NCI-H460 (cell line): ENCODE measurements around the gene HOXD9. TPM values are rescaled to one million over a fixed set of nuclear protein-coding genes. Genes with fewer than 3 reads are reported as not detected.

Source experiments
- DNase-seq: peaks from one replicate; pipeline ENCODE4 v3.0.0-alpha.2; 2016; ENCODE audit warnings: low read depth; ENCODE audit errors: extremely low read depth
- polyA plus RNA-seq: library from polyadenylated mRNA; depleted of rRNA; stranded (reverse); fragments of >200 nt; gene quantifications from 2 replicates; pipeline ENCODE4 v1.2.3, GENCODE V29; 2014; cell fraction: nucleus; rRNA removed
- total RNA-seq: library from RNA; depleted of rRNA; stranded (reverse); fragments of >200 nt; shearing (Covaris generic); gene quantifications from 2 replicates; pipeline ENCODE4 v1.2.3, GENCODE V29; 2014; rRNA removed

HOXD9 gene
- total RNA-seq, result not detected in 2 replicates
- polyA plus RNA-seq, result not detected in 2 replicates

- no peak for DNase-seq
Measured at GRCh38 chr2:176122683-176123410, at the start of gene HOXD9. Gene HOXD9, plus strand, starts transcription at chr2:176122719. Its CDS starts 50 bp downstream, at chr2:176122769.

- DNase-seq, result no peak
Measured at GRCh38 chr2:176072951-176073904, 49.3 kb upstream of the HOXD9 start.

- DNase-seq, result no peak
Measured at GRCh38 chr2:176074919-176075425, 47.5 kb upstream of the HOXD9 start.

DNA sequence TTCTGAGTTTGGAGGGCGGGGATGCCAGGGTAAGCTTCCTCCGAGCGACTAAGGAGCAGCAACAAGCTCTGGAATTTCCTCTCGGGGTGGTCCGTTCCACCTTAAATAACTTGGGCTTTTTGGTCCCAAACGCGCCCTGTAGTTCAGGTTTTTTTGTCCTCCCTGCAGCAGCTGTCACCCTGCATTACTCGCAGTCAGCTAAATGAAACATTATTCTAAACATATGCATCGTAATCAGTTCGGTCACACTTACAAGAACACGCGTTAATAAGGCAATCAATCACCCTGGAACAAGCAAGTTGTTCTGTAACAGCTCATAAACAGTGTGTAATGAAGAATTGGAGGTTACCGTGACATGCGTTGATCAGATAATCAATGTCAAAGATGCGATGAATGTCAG, 47.0 kb upstream of the HOXD9 start:
- no peak for DNase-seq

GRCh38 chr2:176076063-176076462, 46.5 kb upstream of the HOXD9 start:
- no peak for DNase-seq

DNA sequence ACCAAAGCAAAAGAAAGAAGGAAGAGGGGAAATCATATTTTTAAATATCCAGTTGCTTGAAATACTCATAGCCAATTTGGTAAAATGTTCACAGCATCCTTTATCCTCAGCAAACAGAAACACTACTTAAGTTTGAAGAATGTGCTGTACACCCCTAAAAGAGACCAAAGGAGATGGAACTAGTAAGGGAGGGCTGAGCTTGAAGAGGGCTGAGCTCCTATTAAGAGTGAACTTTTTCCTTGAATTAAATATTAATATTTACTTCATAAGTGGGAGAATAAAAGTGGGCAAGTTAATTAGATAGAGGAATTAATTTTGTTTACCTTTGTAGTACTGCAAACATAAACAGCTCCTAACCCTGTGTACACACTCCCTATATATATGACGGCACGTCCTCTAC, 45.7 kb upstream of the HOXD9 start:
- no peak for DNase-seq

GRCh38 chr2:176078541-176079284, 43.8 kb upstream of the HOXD9 start:
- no peak for DNase-seq

DNA sequence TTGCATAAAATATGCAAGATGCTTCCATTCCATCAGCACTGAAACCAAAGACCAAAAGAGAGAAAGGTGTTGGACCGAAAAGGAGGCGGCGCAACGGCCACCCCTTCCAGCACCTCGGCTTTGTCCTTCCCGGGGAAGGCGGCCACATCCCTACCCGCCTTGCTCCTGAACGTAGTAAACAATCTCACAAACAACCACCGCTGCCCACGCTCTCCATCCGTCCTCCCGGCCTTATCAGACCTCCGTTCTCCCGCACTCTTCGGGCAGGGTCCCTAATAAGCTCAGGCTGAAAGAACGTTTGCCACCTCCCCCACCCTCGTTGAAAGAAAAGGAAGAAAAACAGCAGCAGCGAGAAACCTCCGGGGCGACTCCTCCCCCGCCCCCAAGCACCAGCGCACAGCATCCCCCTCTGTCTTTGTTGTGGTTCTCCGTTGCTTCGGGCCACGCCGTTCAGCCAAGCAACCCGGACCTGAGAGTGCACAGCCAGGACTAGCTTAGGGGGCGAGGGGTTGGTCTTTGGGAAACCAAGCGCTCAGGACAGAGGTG, 43.2 kb upstream of the HOXD9 start:
- no peak for DNase-seq

DNA sequence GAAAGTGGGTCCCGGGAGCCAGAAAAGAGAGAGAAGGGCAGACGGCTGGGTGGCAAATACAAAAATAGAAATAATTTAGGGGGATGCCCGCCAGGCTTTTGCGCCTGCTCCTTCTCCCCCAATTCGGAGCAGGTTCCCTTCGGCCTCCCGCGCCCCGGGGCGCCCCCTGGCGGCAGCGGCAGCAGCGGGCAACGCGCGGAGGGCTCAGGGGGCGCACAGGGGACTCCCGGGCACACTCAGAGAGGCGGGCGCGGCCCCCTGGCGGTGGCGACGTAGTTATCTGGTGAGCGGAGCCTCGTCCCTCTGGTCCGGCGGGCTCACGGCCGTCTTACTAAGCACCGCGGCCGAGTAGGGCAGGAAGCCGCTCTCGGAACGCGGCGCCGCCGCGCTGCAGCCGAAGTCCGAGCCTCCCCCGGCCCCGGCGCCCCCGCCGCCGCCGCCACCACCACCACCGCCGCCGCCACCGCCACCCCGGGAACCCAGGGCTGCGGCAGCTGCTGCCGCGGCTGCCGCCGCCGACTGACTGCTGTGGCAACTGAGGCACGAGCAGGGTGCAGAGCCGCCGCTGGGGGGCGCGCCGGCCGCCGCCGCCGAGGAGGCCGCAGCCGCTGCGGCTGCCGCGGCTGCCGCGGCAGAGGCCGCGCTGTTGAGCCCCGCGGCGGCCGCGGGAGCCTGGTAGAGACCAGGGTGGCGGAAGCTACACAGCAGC, 42.5 kb upstream of the HOXD9 start:
- DNase-seq, result peak; percentile 33

DNA sequence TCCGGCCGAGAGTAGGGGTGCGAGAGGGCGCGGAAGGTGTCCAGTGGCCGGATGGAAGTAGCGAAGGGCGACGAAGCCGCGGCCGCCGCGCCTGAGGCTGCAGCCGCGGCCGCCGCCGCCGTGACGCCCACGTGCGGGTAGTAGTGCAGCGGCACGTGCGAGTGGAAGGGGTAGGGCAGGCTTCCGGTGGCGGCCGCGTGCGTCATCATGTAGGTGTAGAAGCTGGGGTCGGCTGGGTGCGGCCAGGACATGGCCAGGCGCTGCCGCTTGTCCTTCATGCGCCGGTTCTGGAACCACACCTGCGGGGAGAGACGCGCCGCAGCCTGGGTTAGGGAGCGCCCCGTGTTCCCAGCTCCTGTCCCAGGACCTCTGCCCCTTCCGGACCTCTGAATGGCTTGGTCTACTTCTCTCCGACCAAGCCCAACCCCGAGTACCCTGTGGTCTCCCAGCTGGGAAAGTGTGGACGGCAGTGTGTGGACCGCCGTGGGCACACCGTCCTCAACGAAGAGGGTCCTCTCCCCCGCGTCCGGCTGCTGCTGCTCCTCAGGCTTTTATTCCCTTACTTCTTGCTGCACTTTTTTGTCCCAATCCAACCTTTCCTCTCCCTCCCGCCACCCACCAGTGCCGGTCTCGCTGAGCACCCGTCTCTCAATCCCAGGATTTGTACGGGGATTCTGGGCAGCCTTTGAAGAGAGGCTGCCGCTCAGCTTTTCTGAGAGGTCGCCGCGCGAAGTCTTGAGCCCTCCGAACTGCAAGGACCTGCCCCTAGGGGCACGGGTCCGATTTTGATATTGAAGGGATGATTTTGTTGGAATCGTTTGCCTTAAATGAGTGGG, 41.8 kb upstream of the HOXD9 start:
- peak; percentile 8 for DNase-seq

DNA sequence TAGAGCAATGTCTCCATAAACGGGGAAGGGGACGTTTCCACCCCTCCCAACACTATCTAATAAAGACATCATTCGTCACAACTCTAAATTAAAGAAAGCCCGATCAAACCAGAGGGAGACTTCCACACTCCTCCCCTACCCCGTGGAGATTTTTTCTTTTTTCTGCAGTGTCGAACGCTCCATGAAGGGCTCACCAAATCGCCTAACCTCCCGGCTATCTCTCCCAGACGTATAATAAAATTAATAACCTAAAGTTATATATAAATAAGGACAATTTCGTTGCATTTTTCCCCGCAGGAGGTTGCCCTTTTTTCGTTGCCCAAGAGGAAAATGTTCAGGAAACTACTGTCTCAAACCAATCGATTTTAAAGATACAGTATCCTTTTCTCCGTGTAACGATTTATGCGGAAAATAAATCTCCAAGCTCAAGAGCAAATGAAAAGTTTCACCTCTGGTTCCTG, 41.1 kb upstream of the HOXD9 start:
- DNase-seq, result no peak

GRCh38 chr2:176081837-176082524, 40.5 kb upstream of the HOXD9 start:
- DNase-seq, result no peak

DNA sequence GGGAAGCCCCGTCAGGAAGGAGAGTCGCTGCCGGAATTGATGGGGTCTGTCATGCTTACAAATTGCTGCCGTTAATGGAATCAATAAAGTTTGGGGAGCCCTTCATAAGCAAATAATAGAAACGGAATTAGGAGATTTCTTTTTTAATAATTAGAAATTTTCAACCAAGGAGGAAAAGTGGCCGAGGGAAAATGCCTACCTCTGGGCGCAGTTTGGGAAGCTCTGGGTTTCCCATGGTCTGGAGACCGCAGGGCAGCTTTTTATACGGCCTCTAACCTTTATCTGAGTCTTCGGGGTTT, 40.0 kb upstream of the HOXD9 start:
- DNase-seq, result no peak

GRCh38 chr2:176082824-176083751, 39.4 kb upstream of the HOXD9 start:
- DNase-seq, result no peak

GRCh38 chr2:176083796-176084261, 38.7 kb upstream of the HOXD9 start, which contains the start of gene EVX2:
Gene EVX2, minus strand, starts transcription at chr2:176083962. Its CDS starts 186 bp downstream, at chr2:176083776.
- no peak for DNase-seq

DNA sequence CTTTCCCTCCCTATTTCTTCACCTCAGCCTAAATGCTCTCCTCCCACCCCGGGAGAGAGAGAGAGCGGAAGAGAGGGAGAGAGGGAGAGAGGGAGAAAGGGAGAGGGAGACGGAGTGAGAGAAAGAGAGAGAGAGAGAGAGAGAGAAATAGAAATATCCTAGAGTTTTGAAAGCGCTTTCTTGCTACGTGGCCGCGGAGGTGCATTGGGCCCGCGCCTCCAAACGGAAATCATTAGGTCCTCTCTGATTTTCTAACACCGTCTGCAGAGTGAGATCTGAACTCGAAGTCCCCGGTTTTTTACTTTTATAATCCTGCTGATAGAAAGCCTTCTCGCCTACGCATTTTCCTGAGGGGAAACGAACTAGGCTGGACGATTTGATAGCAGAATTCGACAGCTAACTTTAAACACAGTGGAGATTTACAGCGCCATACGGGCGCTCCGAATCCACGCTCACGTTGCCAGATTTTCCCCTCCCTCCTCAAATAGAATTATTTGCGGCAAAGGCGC, 37.9 kb upstream of the HOXD9 start:
- no peak for DNase-seq
